Measurements from ENCODE around the gene RHOB.
"Not testable (repeated sequence)": the region's sequence is repeated elsewhere in the genome, so short reads cannot be mapped to it uniquely, and the experiment has no call there.

RHOB gene

GRCh38 chr2:20454036-20454981 is 7.4 kb downstream of the RHOB start:
- no peak for DNase-seq (ENCODE audit: low read depth)

- DNase-seq (ENCODE audit: low read depth) = no peak
Observed at GRCh38 chr2:20455076-20455587, 8.3 kb downstream of the RHOB start.

GRCh38 chr2:20456116-20456571 is 9.3 kb downstream of the RHOB start:
- DNase-seq (ENCODE audit: low read depth) = no peak

GRCh38 chr2:20456636-20457426 is 10.0 kb downstream of the RHOB start:
- DNase-seq (ENCODE audit: low read depth) = no peak

GRCh38 chr2:20457661-20458630 is 11.1 kb downstream of the RHOB start:
- DNase-seq (ENCODE audit: low read depth) = no peak

- not testable (repeated sequence) for DNase-seq (ENCODE audit: low read depth)
Observed at GRCh38 chr2:20458737-20459484, 12.0 kb downstream of the RHOB start.

GRCh38 chr2:20465716-20466394 is 19.0 kb downstream of the RHOB start:
- DNase-seq (ENCODE audit: low read depth) = no peak

- no peak for DNase-seq (ENCODE audit: low read depth)
Observed at GRCh38 chr2:20467789-20468548, 21.1 kb downstream of the RHOB start.

GRCh38 chr2:20468549-20469500 is 22.0 kb downstream of the RHOB start:
- no peak for DNase-seq (ENCODE audit: low read depth)

- DNase-seq (ENCODE audit: low read depth) = no peak
Observed at GRCh38 chr2:20469595-20469994, 22.7 kb downstream of the RHOB start.

GRCh38 chr2:20470211-20470610 is 23.3 kb downstream of the RHOB start:
- no peak for DNase-seq (ENCODE audit: low read depth)

GRCh38 chr2:20471148-20471547 is 24.3 kb downstream of the RHOB start:
- DNase-seq (ENCODE audit: low read depth) = no peak

GRCh38 chr2:20471902-20472559 is 25.2 kb downstream of the RHOB start:
- no peak for DNase-seq (ENCODE audit: low read depth)

GRCh38 chr2:20472569-20472968 is 25.7 kb downstream of the RHOB start:
- no peak for DNase-seq (ENCODE audit: low read depth)

GRCh38 chr2:20473128-20473527 is 26.3 kb downstream of the RHOB start:
- DNase-seq (ENCODE audit: low read depth) = no peak

GRCh38 chr2:20474757-20475566 is 28.1 kb downstream of the RHOB start:
- DNase-seq (ENCODE audit: low read depth) = no peak

GRCh38 chr2:20475567-20475952 is 28.7 kb downstream of the RHOB start:
- DNase-seq (ENCODE audit: low read depth) = no peak
